GM19438 (cell line): ENCODE results near the gene CHAC1.
"Not testable (repeated sequence)": the region's sequence is repeated elsewhere in the genome, so short reads cannot be mapped to it uniquely, and the experiment has no call there.

Experiments
- ATAC-seq: cut with Tn5 transposase; IDR thresholded peaks from one replicate; pipeline ENCODE4 v1.9.1; 2021; ENCODE audit warnings: low read depth; ENCODE audit not compliant: unreplicated experiment

Gene CHAC1

DNA sequence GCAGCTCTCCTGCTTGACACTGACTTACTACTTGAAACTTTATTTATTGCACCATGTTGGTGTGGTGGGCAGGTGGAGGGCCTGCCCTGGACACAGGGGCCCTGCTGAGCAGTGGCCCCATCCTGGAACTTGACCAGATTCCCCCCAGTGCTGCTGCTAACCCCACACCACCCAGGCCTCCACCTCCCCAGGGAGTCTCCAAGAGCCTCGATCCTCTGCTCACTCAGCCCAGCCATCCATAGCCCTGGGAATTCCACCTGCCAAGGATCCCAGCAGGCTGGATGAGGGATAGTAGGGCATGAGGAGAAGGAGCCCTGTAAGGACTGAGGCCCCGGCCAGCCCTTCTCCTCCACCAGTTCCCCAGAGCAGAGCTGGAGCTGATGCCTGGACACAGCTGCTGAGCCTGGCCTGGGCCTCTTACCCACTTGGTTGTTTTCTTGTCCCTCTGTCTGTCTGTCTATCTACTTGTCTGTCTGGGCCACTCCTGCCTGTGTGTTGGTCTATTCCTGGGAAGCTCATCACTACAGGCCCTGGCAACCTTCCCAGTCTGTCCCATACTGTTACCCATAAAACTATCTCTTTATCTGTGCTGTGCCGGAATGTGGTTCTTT is 2.8 kb downstream of the CHAC1 start:
- no peak for ATAC-seq

DNA sequence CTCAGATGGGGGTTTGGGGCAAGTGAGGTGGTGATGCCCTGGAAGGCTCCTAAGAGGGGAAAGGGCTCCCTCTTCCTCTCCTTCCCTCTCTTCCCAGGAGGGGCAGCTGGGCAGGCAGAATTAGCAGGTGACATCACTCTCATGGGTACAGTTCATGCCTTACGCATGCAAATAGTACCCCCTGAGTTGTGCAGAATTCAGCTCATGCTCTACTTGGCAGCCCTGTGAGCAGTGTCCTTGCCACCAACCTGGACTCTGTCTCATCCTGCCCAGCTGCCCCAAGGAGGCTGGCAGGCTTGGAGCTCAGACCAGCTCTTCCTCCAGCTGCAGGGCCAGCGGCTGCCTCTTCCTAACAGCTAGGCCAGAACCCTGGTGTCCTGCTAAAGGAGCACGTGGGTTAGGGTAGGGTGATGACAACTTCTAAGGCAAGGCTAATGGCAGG is 3.3 kb downstream of the CHAC1 start:
- ATAC-seq = no peak

DNA sequence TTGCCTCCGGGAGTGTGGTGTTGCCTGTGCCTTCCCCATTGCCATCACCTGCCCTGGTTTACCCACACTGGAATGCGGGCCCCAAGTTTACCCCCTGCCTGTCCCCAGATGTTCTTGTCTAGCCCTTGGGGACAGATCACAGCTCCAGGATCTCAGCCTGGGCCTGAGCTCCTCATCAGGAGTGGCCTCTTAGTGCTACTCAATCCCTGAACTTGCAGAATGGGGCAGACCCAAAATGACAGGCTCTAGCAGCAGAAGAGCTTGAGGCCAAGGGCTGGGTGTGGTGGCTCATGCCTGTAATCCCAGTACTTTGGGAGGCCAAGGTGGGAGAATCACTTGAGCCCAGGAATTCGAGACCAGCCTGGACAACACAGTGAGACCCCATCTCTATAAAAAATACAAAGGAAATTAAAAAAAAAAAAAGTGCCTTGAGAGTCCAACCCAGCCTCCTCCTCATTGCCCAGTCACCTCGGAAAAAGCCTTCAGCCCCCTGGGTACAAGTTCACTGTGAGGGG is 3.8 kb downstream of the CHAC1 start:
- no peak for ATAC-seq

DNA sequence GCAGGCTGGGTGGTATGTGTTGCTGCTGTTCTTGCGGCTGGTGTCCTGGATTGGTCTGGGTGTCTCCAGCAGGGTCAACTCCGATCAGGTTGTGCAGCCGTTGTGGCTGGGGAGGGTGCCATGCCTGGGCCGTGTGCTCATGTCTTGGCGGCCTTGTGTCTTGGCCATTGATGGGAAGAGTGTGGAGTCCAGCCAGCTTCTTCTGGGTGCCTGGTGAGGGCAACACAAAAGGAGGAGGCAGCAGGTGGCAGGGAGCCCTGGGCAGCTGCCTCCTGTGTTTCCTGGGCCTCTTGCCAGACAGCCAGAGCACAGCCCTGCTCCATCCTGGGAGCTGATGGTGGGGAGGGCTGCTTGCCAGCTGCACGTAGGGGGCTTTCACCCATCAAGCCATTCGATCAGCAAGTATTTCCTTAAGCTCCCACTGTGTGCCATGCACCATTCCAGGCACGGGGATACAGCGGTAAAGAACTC is 4.3 kb downstream of the CHAC1 start:
- ATAC-seq = no peak

- ATAC-seq = no peak
Observed at GRCh38 chr15:40958146-40958545, 4.9 kb downstream of the CHAC1 start.

DNA sequence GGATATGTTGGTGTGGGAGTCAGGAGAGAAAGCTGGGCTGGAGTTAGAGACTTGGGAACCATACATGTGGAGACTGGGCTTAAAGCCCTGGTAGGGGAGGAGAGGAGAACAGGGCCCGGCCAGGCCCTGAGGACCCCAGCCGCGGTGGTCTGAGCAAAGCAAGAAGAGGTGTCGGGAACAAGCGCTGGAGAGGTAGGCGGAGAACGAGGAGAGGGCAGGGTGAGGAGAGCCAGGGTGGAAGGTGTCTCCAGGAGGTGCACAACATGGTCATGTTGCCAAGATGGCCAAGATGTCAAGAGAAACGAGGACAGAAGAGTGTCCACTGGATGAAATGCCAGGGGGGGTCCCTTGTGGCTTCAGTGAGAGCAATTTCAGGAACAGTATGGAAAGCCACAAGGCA is 5.5 kb downstream of the CHAC1 start:
- ATAC-seq = no peak

- no peak for ATAC-seq
Observed at GRCh38 chr15:40959331-40960141, 6.3 kb downstream of the CHAC1 start.

DNA sequence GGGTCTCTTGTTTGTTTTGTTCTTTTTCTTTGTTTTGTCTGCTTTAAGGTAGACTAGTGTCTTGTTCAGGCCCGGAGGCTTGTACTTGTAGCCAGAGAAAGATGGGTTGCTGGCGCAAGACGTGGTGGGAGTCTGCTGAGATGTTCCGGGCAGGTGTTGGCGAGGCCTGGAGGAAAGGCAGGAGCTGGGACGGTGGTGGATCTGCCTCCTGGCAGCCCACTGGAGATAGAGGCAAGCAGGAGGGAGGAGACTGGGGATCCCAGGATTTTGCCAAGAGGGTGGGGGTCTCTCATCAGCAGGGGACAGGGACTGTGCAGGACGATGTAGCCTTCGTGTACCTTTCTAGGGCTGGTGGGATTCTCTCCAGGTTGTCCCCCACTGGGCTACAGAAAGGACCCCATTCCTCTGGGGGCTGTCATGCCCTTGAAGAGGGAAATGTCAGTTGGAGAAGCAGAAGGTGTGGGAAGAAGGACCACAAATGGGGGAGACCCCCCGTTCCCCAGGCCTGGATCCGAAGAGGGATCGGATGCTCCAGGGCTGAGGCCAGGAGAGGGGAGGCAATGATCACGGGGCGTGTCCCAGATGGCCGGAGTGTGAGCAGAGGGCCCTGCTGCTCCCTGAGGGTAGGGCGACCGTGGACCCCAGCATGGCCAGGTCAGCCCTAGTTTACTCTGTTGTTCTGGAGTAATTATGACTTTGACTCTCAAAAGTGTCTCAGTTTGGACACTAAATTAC is 7.0 kb downstream of the CHAC1 start:
- ATAC-seq = no peak

- ATAC-seq = no peak
Observed at GRCh38 chr15:40960925-40961324, 7.7 kb downstream of the CHAC1 start.

DNA sequence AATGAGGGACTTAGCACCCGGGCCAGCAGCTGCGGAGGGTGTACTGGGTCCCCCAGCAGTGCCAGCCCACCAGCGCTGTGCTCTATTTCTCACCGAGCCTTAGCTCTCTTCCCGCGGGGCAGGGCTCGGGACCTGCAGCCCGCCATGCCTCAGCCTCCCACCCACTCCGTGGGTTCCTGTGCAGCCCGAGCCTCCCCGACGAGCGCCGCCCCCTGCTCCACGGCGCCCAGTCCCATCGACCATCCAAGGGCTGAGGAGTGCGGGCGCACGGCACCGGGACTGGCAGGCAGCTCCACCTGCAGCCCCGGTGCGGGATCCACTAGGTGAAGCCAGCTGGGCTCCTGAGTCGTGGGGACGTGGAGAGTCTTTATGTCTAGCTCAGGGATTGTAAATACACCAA is 8.5 kb downstream of the CHAC1 start:
- ATAC-seq = not testable (repeated sequence)

- ATAC-seq = not testable (repeated sequence)
Observed at GRCh38 chr15:40962317-40962716, 9.0 kb downstream of the CHAC1 start.

DNA sequence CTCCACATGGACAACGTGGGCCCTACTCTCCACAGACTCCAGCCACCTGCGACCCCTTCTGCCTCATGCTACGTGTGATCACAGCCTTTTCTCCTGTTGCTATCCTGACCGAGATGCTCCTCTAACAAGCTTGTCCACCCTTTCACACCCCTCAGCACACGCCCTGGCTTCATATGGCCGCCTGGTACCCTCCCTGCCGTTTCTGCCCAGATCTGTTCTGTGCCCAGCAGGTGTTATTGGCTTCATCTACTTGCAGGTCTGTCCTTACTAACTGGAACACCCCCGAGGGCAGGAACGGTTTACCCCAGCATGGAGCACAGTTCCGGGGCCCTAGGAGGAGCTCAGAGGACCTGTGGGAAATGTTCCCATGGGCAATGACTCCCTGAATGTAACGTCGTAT is 9.9 kb downstream of the CHAC1 start:
- ATAC-seq = no peak

- ATAC-seq = no peak
Observed at GRCh38 chr15:40964006-40964405, 10.7 kb downstream of the CHAC1 start.

- ATAC-seq = no peak
Observed at GRCh38 chr15:40964634-40965033, 11.4 kb downstream of the CHAC1 start.

DNA sequence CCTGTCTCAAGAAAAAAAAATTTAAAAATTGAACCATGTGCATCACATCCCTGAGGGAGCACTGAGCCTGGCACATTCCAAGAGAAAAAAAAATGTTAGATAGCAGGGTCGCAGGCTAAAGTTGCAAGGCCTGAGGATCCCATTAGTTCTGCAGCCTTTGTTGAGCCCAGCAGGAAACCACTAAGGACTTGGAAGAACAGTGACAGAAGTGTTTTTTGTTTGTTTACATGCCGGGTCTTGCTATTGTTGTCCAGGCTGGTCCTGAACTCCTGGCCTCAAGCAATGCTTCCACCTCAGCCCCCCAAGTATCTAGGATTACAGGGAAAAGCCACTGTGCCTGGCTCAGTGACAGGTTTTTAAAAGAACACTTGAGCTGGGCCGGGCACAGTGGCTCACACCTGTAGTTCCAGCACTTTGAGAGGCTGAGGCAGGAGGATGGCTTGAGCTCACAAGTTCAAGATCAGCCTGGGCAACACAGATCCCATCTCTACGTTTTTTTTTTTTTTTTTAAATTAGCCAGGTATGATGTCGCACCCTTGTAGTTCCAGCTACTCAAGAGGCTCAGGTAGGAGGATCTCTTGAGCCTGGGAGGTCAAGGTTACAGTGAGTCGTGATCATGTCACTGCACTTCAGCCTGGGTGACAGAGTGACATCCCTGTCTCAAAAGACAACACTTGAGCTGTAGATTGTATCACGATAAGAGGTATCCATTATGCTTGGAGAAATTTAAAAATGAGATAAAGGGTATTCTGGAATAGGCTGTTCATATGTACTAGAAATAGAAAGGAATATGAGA is 15.2 kb downstream of the CHAC1 start:
- no peak for ATAC-seq

- ATAC-seq = no peak
Observed at GRCh38 chr15:40969363-40969762, 16.1 kb downstream of the CHAC1 start.

DNA sequence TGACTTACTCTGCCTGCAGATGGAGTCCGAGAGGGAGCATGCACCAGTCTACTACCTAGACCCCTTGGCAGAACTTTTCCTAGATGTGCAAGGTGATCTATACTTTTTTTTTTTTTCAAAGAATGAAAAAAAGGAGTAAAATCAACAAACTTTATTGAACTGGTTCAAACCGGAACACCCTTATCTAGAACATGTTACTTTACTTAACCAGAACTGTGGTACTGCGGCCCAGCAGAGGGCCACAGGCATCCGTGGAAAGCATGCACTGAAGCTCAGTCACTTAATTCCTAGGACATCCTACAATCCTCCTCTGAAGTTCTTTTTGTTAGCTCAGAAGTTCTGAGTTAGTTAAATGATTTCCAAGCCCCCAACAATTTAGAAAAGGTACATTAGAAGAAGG is 21.6 kb downstream of the CHAC1 start:
- no peak for ATAC-seq

- no peak for ATAC-seq
Observed at GRCh38 chr15:40976819-40977218, 23.5 kb downstream of the CHAC1 start.

- ATAC-seq = no peak
Observed at GRCh38 chr15:40978141-40978540, 24.9 kb downstream of the CHAC1 start.

DNA sequence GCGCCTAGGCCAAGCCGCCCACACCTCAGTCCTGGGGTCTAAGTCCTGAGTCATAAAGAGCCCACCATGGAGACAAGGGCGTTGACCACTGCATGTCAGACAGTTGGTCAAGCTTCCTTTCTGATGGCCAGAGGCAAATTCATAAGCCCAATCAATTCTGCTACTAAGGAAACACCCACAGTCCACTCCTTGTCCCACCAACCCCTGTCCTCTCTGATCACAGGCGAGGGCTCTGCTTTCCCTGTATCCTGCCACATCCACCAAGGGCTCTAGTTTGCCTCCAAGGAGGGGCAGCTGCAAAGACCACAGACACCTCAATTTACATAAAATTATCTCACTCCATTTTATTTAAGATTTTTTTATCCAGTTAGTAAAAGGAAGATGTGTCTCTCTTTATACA is 25.3 kb downstream of the CHAC1 start:
- no peak for ATAC-seq
